ENCODE results near the gene CBX2.
"Not testable (repeated sequence)": the region's sequence is repeated elsewhere in the genome, so short reads cannot be mapped to it uniquely, and the experiment has no call there.

Gene CBX2

GRCh38 chr17:79745641-79746105, 32.3 kb upstream of the CBX2 start:
- Histone ChIP-seq H3K4me1 (ENCODE audit: control insufficient read depth in 1 of 2, insufficient read depth in 2 of 2, low read length in 2 of 2) (peaks cover 0 to 23% of the 10 kb centered on the region in 2 donors), H3K36me3 (ENCODE audit: control insufficient read depth in 1 of 2, insufficient read depth in 2 of 2, low read length in 2 of 2) (no peaks in the 10 kb centered on the region), H3K27me3 (ENCODE audit: low read depth, low read length) (peaks cover 43% of the 10 kb centered on the region), H3K9me3 (ENCODE audit: control insufficient read depth in 1 of 2, low read length in 2 of 2) (no peaks in the 10 kb centered on the region), H3K27ac (ENCODE audit: low read length) (no peak overlapping the region), H3K4me3 (ENCODE audit: low read depth in 1 of 2, low read length in 2 of 2) (no peak overlapping the region)

- Histone ChIP-seq H3K27ac (ENCODE audit: low read length) (no peak overlapping the region), H3K27me3 (ENCODE audit: low read depth, low read length) (peaks cover 43% of the 10 kb centered on the region), H3K4me3 (ENCODE audit: low read depth in 1 of 2, low read length in 2 of 2) (no peak overlapping the region), H3K36me3 (ENCODE audit: control insufficient read depth in 1 of 2, insufficient read depth in 2 of 2, low read length in 2 of 2) (no peaks in the 10 kb centered on the region), H3K9me3 (ENCODE audit: control insufficient read depth in 1 of 2, low read length in 2 of 2) (no peaks in the 10 kb centered on the region), H3K4me1 (ENCODE audit: control insufficient read depth in 1 of 2, insufficient read depth in 2 of 2, low read length in 2 of 2) (peaks cover 0 to 18% of the 10 kb centered on the region in 2 donors)
These were observed 30.9 kb upstream of the CBX2 start for GRCh38 chr17:79746889-79747507.

- Histone ChIP-seq H3K36me3 (ENCODE audit: control insufficient read depth in 1 of 2, insufficient read depth in 2 of 2, low read length in 2 of 2) (no peaks in the 10 kb centered on the region), H3K4me1 (ENCODE audit: control insufficient read depth in 1 of 2, insufficient read depth in 2 of 2, low read length in 2 of 2) (peaks cover 0 to 14% of the 10 kb centered on the region in 2 donors), H3K4me3 (ENCODE audit: low read depth in 1 of 2, low read length in 2 of 2) (no peak overlapping the region), H3K27ac (ENCODE audit: low read length) (no peak overlapping the region), H3K27me3 (ENCODE audit: low read depth, low read length) (peaks cover 36% of the 10 kb centered on the region), H3K9me3 (ENCODE audit: control insufficient read depth in 1 of 2, low read length in 2 of 2) (no peaks in the 10 kb centered on the region)
These were observed 30.2 kb upstream of the CBX2 start for GRCh38 chr17:79747508-79748294.

GRCh38 chr17:79748295-79749099, 29.5 kb upstream of the CBX2 start:
- Histone ChIP-seq H3K4me1 (ENCODE audit: control insufficient read depth in 1 of 2, insufficient read depth in 2 of 2, low read length in 2 of 2) (peaks cover 0 to 14% of the 10 kb centered on the region in 2 donors), H3K27ac (ENCODE audit: low read length) (no peak overlapping the region), H3K27me3 (ENCODE audit: low read depth, low read length) (peaks cover 36% of the 10 kb centered on the region), H3K4me3 (ENCODE audit: low read depth in 1 of 2, low read length in 2 of 2) (no peak overlapping the region), H3K9me3 (ENCODE audit: control insufficient read depth in 1 of 2, low read length in 2 of 2) (no peaks in the 10 kb centered on the region), H3K36me3 (ENCODE audit: control insufficient read depth in 1 of 2, insufficient read depth in 2 of 2, low read length in 2 of 2) (no peaks in the 10 kb centered on the region)

- Histone ChIP-seq H3K4me3 (ENCODE audit: low read depth in 1 of 2, low read length in 2 of 2) (no peak overlapping the region), H3K4me1 (ENCODE audit: control insufficient read depth in 1 of 2, insufficient read depth in 2 of 2, low read length in 2 of 2) (peaks cover 0 to 14% of the 10 kb centered on the region in 2 donors), H3K9me3 (ENCODE audit: control insufficient read depth in 1 of 2, low read length in 2 of 2) (no peaks in the 10 kb centered on the region), H3K36me3 (ENCODE audit: control insufficient read depth in 1 of 2, insufficient read depth in 2 of 2, low read length in 2 of 2) (no peaks in the 10 kb centered on the region), H3K27ac (ENCODE audit: low read length) (no peak overlapping the region), H3K27me3 (ENCODE audit: low read depth, low read length) (peaks cover 36% of the 10 kb centered on the region)
These were observed 28.7 kb upstream of the CBX2 start for GRCh38 chr17:79749156-79749815.

GRCh38 chr17:79749958-79750357, 28.0 kb upstream of the CBX2 start:
- H3K4me3 ChIP-seq (ENCODE audit: low read depth in 1 of 2, low read length in 2 of 2), result no peak overlapping the region
- no peak overlapping the region for H3K27ac ChIP-seq (ENCODE audit: low read length)
- no peaks in the 10 kb centered on the region for H3K36me3 ChIP-seq (ENCODE audit: control insufficient read depth in 1 of 2, insufficient read depth in 2 of 2, low read length in 2 of 2)
- peaks cover 0 to 14% of the 10 kb centered on the region in 2 donors for H3K4me1 ChIP-seq (ENCODE audit: control insufficient read depth in 1 of 2, insufficient read depth in 2 of 2, low read length in 2 of 2)
- no peaks in the 10 kb centered on the region for H3K9me3 ChIP-seq (ENCODE audit: control insufficient read depth in 1 of 2, low read length in 2 of 2)
- H3K27me3 ChIP-seq (ENCODE audit: low read depth, low read length), result peaks cover 36% of the 10 kb centered on the region

- Histone ChIP-seq H3K9me3 (ENCODE audit: control insufficient read depth in 1 of 2, low read length in 2 of 2) (no peaks in the 10 kb centered on the region), H3K27me3 (ENCODE audit: low read depth, low read length) (peaks cover 33% of the 10 kb centered on the region), H3K4me3 (ENCODE audit: low read depth in 1 of 2, low read length in 2 of 2) (no peak overlapping the region), H3K36me3 (ENCODE audit: control insufficient read depth in 1 of 2, insufficient read depth in 2 of 2, low read length in 2 of 2) (no peaks in the 10 kb centered on the region), H3K4me1 (ENCODE audit: control insufficient read depth in 1 of 2, insufficient read depth in 2 of 2, low read length in 2 of 2) (peaks cover 0 to 14% of the 10 kb centered on the region in 2 donors), H3K27ac (ENCODE audit: low read length) (no peak overlapping the region)
These were observed 27.1 kb upstream of the CBX2 start for GRCh38 chr17:79750650-79751545.

- Histone ChIP-seq H3K9me3 (ENCODE audit: control insufficient read depth in 1 of 2, low read length in 2 of 2) (no peaks in the 10 kb centered on the region), H3K36me3 (ENCODE audit: control insufficient read depth in 1 of 2, insufficient read depth in 2 of 2, low read length in 2 of 2) (no peaks in the 10 kb centered on the region), H3K4me3 (ENCODE audit: low read depth in 1 of 2, low read length in 2 of 2) (no peak overlapping the region), H3K4me1 (ENCODE audit: control insufficient read depth in 1 of 2, insufficient read depth in 2 of 2, low read length in 2 of 2) (peaks cover 0 to 13% of the 10 kb centered on the region in 2 donors), H3K27ac (ENCODE audit: low read length) (no peak overlapping the region), H3K27me3 (ENCODE audit: low read depth, low read length) (peaks cover 23% of the 10 kb centered on the region)
These were observed 25.8 kb upstream of the CBX2 start for GRCh38 chr17:79752175-79752574.

- Histone ChIP-seq H3K4me3 (ENCODE audit: low read depth in 1 of 2, low read length in 2 of 2) (no peak overlapping the region), H3K27ac (ENCODE audit: low read length) (no peak overlapping the region), H3K4me1 (ENCODE audit: control insufficient read depth in 1 of 2, insufficient read depth in 2 of 2, low read length in 2 of 2) (no peaks in the 10 kb centered on the region), H3K36me3 (ENCODE audit: control insufficient read depth in 1 of 2, insufficient read depth in 2 of 2, low read length in 2 of 2) (no peaks in the 10 kb centered on the region), H3K9me3 (ENCODE audit: control insufficient read depth in 1 of 2, low read length in 2 of 2) (no peaks in the 10 kb centered on the region), H3K27me3 (ENCODE audit: low read depth, low read length) (peaks cover 7% of the 10 kb centered on the region)
These were observed 23.6 kb upstream of the CBX2 start for GRCh38 chr17:79754370-79754769.

GRCh38 chr17:79754903-79755302, 23.0 kb upstream of the CBX2 start:
- H3K4me3 ChIP-seq (ENCODE audit: low read depth in 1 of 2, low read length in 2 of 2); H3K27ac ChIP-seq (ENCODE audit: low read length); H3K9me3 ChIP-seq (ENCODE audit: control insufficient read depth in 1 of 2, low read length in 2 of 2); H3K27me3 ChIP-seq (ENCODE audit: low read depth, low read length); H3K4me1 ChIP-seq (ENCODE audit: control insufficient read depth in 1 of 2, insufficient read depth in 2 of 2, low read length in 2 of 2); H3K36me3 ChIP-seq (ENCODE audit: control insufficient read depth in 1 of 2, insufficient read depth in 2 of 2, low read length in 2 of 2): not testable (repeated sequence)

Measured in muscle layer of duodenum (tissue), 2 donors.